GM19372 (cell line): ENCODE data around the gene TRAF4.
"Not testable (repeated sequence)": the region's sequence is repeated elsewhere in the genome, so short reads cannot be mapped to it uniquely, and the experiment has no call there.

Experiments
- ATAC-seq: cut with Tn5 transposase; IDR thresholded peaks from one replicate; pipeline ENCODE4 v1.9.1; 2021; ENCODE audit warnings: mild to moderate bottlenecking, low read depth, moderate library complexity; ENCODE audit not compliant: unreplicated experiment

Gene TRAF4

DNA sequence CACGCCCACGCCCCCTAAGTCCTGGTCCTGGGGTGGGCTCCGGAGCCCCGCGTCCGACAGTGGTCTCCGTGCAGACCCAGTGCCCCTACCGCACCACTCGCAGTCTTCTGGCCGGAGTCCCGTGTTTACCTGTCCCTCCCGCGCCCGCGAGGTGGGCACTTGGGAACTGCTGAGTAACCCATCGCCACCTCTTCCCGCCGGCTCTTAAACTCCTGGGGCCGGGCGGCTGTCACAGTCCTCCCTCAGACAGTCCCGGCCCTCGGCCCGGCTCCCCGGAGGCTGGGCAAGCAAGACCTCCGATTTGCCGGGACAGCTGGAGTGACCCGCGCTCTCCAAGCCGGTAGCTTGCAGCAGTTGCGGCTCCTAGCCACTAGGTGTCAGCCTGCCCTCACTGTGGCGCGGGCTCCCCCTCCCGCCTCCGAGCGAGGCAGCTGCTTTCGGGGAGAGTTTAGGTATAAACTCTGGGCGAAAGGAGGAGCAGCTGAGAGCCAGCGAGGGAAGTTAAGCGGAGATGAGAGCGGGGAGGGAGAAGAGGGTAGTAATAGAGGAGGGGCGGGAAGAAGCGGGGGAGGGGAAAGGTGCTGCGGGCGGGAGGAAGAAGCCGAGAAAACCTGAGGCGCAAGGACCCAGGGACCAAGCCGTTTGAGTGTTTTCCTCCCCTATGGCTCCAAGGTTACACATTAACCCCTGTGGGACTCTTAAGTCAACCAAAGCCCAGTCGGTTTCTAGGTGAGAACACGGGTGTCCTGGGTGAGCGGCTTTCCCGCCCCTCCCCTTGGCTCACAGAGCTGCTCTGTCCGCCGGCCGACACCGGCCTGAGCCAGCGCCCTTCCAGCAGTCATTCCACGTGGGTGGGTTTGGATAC, 17.0 kb upstream of the TRAF4 start:
- ATAC-seq: peak; percentile 42

DNA sequence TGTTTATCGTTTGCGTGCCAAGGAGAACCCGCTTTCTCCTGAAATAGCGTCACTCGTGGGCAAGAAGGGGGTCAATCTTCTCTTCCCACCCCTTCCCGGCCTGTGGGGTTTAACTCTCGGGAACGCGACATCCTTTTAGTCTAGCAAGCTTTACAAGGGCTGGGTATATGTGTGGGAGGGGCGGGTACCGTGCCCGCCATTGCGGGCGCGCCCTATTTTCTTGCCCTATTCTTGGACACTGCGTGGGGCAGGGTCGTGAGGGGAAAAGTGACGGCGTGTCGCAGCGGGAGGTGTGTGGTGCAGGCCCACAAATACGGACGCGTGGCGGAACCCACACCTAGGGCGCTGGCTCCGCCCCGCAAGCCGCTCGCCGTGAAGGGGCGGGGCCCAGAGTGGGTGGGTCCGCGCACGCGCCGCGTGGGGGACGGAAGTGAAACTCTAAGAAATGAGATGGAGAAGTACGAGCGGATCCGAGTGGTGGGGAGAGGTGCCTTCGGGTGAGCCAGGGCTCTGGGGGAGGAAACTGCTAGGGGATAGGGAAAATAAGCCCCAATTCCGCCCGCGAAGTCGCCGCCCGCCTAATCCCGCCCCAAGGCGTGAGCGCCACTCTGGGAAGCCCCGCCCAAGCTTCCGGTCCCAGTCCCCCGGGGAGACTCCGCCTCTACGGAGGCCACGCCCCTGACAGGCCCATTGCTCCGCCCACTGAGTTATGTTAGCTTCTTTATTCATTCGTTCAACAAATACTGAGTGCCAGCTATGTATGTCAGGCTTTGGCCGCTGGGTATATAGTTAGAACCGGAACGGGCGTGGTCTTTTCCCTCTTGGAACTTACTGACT, 15.2 kb upstream of the TRAF4 start, which contains the start of gene NEK8:
NEK8 (plus strand) TSS at position 425 of the 837 bp plus-strand sequence; CDS start at position 451, 26 bp downstream.
- peak; percentile 47 for ATAC-seq

- no peak for ATAC-seq
Measured at GRCh38 chr17:28729950-28730330, 13.9 kb upstream of the TRAF4 start.

DNA sequence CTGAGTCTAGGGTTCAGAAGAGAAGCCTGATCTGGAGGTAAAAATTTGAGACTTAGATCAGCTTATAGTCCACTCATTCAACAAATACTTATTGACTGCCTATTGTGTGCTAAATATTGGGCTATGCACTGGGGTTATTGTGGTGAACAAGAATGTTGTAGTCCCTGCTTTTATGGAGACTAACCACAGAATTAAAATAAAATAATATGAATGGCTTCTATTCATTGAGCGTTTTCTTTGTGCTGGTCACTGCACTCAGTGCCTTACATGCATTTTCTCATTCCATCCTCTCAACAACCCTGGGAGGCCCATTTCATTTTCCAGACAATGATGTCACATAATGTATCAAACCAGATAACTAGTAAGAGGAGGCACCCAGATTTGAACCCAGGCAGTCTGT, 10.5 kb upstream of the TRAF4 start:
- ATAC-seq: no peak

- no peak for ATAC-seq
Measured at GRCh38 chr17:28734712-28735241, 9.0 kb upstream of the TRAF4 start.

- ATAC-seq: no peak
Measured at GRCh38 chr17:28735242-28735722, 8.5 kb upstream of the TRAF4 start.

GRCh38 chr17:28735913-28736769, 7.7 kb upstream of the TRAF4 start:
- not testable (repeated sequence) for ATAC-seq

- ATAC-seq: no peak
Measured at GRCh38 chr17:28737316-28737715, 6.5 kb upstream of the TRAF4 start.

GRCh38 chr17:28737770-28738679, 5.8 kb upstream of the TRAF4 start:
- ATAC-seq: peak; percentile 66

DNA sequence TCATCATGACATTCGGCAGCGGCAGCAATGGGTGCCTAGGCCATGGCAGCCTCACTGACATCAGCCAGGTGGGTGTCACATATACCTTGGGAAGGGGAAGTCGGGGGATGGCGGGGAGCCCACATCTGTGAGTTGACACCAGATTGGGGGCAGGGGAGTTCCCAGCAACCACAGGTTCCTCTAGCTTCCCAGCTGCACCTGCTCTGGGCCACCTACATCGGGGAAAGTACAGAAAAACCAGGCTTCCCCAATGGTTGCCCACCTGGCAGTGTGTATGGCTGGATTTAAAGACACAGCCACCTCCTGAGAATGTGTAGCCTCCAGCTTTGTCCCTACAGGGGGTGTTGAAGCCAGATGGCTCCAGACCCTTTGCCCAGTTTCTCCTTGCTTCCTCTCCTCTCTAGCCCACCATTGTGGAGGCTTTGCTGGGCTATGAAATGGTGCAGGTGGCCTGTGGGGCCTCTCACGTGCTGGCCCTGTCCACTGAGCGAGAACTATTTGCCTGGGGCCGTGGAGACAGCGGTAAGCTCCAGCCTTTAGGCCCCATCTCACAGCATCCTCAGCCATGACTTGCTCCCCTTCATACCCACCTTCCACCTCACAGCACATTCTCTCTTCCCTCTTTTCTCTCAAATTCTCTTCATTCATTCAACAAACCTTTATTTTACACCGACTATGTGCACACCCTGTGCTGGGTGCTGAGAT, 5.0 kb upstream of the TRAF4 start:
- no peak for ATAC-seq

- ATAC-seq: no peak
Measured at GRCh38 chr17:28740406-28741357, 3.1 kb upstream of the TRAF4 start.

DNA sequence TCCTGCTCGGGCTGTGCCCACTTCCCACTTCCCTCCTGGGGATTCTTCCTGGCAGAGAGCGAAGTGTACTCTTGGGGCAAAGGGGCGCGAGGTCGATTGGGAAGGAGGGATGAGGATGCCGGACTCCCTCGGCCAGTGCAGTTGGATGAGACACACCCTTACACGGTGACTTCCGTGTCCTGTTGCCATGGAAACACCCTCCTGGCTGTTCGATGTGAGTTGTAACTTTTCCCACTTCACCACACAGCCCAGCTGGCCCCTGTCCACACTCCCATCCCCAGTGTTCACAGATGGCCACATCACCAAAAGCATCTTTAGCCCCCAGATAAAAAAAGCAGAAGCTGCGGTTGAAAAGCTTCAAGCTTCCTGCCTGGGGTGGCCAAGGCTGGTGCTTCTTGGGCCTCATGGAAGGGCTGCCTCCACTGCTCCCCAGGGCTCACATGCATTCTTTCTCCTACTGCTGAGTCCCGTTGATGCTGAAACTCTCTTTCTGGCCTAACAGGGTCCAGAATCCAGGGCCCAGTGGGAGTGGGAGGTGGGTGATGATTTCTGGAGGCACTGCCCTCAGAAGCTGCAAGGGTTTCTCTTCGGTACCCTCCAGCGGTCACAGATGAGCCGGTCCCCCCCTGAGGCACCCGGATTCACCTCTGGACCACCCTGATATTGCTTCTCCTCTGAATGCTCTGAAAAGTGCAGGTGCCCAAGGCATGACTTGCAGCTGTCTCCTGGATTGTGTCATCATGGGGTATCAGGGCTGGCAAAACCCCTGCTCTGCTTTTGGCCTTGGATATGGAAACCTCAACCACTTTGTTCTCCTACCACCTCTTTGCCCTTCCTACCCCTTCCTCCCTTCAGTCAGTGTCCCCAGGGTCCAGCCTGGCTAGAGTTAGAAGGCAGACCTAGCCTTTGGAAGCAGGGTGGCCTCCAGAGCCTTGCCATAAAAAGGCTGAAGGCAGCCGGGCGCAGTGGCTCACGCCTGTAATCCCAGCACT, 2.2 kb upstream of the TRAF4 start:
- no peak for ATAC-seq

DNA sequence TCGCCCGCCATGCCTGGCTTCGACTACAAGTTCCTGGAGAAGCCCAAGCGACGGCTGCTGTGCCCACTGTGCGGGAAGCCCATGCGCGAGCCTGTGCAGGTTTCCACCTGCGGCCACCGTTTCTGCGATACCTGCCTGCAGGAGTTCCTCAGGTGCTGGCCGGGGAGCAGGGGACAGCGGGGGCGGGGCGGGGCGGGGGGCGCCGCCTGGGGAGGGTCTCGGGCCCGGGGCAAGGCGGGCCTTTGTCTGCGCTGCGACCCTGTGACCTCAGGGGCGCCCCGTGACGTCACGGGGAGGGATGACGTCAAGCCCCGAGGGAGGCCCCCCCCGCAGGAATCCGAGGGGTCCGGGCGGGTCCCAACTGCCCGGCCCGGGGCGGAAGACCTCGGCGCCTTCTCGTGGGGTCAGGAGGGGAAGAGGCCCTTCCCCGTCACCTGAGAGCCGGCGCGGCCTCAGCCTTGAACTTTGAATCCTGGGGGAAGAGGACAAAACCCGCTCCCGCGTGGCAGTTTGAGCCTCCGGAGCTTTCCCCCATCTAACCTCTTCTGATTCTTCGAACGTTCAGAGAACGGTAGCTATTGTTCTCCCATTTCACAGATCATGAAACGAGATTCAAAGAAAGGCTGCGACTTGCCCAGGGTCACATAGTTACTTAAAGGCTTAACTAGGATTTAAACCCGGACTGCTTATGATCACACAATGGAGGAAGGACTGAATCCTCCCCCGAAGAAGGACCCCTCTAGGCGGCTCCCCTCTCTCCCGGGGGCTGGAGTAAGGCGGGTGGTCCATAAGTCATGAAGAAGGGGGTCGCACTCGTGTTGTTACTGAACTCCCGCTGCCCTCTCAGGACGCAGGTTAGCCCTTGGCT, 527 bp downstream of the TRAF4 start:
- ATAC-seq: peak; percentile 33

DNA sequence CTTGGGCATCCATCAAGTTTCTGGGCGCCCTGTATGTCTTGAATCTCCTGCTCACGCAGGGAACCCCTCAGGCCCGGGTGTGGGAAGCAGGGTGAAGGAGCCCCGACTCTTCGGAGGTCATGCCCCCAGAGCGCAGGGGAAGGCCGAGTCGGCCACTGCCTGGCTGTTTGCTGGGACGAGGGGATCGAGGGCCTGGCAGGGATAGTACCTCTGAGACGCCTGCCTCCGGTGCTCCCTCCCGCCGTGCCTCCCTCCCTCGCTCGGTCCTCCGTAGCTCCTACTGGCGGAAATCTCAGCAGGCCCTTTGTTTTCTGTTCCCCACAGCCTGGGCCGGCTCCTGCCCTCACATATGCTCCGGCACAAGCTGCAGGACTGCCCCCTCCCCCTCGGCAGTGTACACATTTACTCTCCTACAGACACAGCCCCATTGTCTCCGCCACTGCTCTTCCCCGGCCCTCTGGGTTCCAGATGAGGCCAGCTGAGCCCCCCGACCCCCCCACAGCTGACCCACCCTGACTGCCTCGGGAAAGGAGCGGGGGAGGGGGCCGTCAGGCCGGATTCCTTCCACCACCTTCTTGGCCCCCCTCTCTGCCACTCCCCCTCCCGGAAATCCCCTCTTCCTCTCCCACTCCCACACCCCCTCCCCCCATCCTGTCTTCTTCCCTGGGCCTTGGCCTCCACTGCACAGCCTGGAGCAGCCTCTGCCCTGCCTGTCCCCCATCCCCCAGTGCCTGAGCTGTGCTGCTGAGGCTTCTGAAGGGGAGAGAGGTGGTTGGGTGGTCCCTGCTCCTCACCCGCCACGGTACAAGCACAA, 1.4 kb downstream of the TRAF4 start:
- ATAC-seq: no peak
